ENCODE results near the gene TSPAN32.

Gene TSPAN32

GRCh38 chr11:2303627-2304505 is 2.1 kb downstream of the TSPAN32 start:
- DNase-seq (ENCODE audit: low read depth in 1 of 2, low spot score in 1 of 2), result peak in 1 of 2 experiments; percentile 52
- Histone ChIP-seq H3K4me3 (replicated peaks; ENCODE audit: insufficient read depth, low read length) (peak overlapping the region; percentile 69), H3K27ac (replicated peaks) (peak overlapping the region; percentile 98), H3K27me3 (ENCODE audit: insufficient read depth, poor library complexity, severe bottlenecking) (no peaks in the 10 kb centered on the region)
- no peak for TF ChIP-seq SPI1 (IDR thresholded peaks at IDR 0.05; ENCODE audit: borderline replicate concordance, low read depth)
- TF ChIP-seq, protein P1, sequence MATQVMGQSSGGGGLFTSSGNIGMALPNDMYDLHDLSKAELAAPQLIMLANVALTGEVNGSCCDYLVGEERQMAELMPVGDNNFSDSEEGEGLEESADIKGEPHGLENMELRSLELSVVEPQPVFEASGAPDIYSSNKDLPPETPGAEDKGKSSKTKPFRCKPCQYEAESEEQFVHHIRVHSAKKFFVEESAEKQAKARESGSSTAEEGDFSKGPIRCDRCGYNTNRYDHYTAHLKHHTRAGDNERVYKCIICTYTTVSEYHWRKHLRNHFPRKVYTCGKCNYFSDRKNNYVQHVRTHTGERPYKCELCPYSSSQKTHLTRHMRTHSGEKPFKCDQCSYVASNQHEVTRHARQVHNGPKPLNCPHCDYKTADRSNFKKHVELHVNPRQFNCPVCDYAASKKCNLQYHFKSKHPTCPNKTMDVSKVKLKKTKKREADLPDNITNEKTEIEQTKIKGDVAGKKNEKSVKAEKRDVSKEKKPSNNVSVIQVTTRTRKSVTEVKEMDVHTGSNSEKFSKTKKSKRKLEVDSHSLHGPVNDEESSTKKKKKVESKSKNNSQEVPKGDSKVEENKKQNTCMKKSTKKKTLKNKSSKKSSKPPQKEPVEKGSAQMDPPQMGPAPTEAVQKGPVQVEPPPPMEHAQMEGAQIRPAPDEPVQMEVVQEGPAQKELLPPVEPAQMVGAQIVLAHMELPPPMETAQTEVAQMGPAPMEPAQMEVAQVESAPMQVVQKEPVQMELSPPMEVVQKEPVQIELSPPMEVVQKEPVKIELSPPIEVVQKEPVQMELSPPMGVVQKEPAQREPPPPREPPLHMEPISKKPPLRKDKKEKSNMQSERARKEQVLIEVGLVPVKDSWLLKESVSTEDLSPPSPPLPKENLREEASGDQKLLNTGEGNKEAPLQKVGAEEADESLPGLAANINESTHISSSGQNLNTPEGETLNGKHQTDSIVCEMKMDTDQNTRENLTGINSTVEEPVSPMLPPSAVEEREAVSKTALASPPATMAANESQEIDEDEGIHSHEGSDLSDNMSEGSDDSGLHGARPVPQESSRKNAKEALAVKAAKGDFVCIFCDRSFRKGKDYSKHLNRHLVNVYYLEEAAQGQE (IDR thresholded peaks at IDR 0.05; ENCODE audit: insufficient replicate concordance, low read depth), result no peak
- no peak for TF ChIP-seq GABPA (IDR thresholded peaks at IDR 0.05; ENCODE audit: low read depth)
- no peak for TF ChIP-seq CTCF (IDR thresholded peaks at IDR 0.05; ENCODE audit: insufficient read depth, low read length)
- TF ChIP-seq POLR2AphosphoS5 (IDR thresholded peaks at IDR 0.05; ENCODE audit: low read depth), result no peak

- DNase-seq (ENCODE audit: low read depth in 1 of 2, low spot score in 1 of 2), result no peak
- Histone ChIP-seq H3K27me3 (ENCODE audit: insufficient read depth, poor library complexity, severe bottlenecking) (no peaks in the 10 kb centered on the region), H3K4me3 (replicated peaks; ENCODE audit: insufficient read depth, low read length) (peak overlapping the region; percentile 69), H3K27ac (replicated peaks) (peak overlapping the region; percentile 98)
- TF ChIP-seq, protein P1 (IDR thresholded peaks at IDR 0.05; ENCODE audit: insufficient replicate concordance, low read depth), result no peak
- TF ChIP-seq POLR2AphosphoS5 (IDR thresholded peaks at IDR 0.05; ENCODE audit: low read depth) (no peak), CTCF (IDR thresholded peaks at IDR 0.05; ENCODE audit: insufficient read depth, low read length) (no peak), GABPA (IDR thresholded peaks at IDR 0.05; ENCODE audit: low read depth) (no peak), SPI1 (IDR thresholded peaks at IDR 0.05; ENCODE audit: borderline replicate concordance, low read depth) (no peak)
These were observed 2.8 kb downstream of the TSPAN32 start for GRCh38 chr11:2304506-2305139.

- Histone ChIP-seq H3K27ac (replicated peaks) (peak overlapping the region; percentile 98), H3K4me3 (replicated peaks; ENCODE audit: insufficient read depth, low read length) (peak overlapping the region; percentile 69), H3K27me3 (ENCODE audit: insufficient read depth, poor library complexity, severe bottlenecking) (no peaks in the 10 kb centered on the region)
- TF ChIP-seq SPI1 (IDR thresholded peaks at IDR 0.05; ENCODE audit: borderline replicate concordance, low read depth), result no peak
- TF ChIP-seq POLR2AphosphoS5 (IDR thresholded peaks at IDR 0.05; ENCODE audit: low read depth), result peak; percentile 17; the same call in 1 of the 2 replicates
- TF ChIP-seq CTCF (IDR thresholded peaks at IDR 0.05; ENCODE audit: insufficient read depth, low read length), result peak; percentile 88
- DNase-seq (ENCODE audit: low read depth in 1 of 2, low spot score in 1 of 2), result peak in 1 of 2 experiments; percentile 86
These were observed 3.4 kb downstream of the TSPAN32 start for GRCh38 chr11:2305140-2305778.
